ENCODE measurements around the gene TSFM. TPM values are rescaled to one million over a fixed set of nuclear protein-coding genes. Genes with fewer than 3 reads are reported as not detected.
A peak's percentile ranks its signal among the peaks of the same experiment; 100 is the strongest.

TSFM gene
- total and polyA plus RNA-seq, 2 of the 13 experiments (the other 11 are each of a cell fraction or from before 2014, with no cell fraction given), result 29.8 to 68.3 TPM

DNA sequence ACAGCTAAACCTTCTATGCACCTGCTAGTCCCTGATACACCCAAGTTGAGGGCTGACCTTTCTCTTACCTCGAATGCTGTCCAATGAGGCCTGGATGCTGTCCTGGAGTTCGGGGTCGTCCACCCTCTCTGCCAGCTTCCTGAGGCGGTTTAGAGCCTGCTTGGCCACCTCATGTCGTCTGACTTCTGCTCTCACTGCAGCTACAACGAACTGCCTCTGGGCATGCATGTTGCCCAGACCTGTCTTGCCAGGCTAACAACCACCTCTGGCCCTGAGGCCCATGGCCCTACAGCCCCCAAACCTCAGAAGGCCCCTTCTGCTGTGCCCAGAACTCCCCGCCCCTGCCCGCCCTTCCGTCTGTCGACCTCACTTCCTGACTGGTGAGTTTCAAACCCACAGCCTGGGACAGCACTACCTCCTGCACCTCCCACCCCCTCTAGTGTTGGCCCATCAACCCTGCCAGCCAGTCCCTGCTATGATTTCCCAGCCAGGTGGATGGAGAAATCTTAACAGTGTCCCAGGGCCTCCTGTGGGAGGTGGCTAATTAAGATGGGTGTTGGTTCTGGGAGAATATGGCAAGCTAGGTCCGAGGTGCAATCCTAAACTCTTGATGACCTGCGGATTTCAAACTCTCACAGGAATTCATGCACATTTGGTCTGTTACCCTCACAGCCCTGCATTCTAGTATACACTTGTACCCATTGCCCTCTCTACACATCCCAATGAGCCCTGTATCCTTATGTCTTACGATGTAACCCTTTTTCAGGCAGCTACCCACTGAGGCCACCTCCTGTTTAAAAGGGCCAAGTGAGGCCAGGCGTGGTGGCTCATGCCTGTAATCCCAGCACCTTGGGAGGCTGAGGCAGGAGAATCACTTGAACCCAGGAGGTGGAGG is 40.5 kb upstream of the TSFM start (continued):
- TF ChIP-seq, protein P1, sequence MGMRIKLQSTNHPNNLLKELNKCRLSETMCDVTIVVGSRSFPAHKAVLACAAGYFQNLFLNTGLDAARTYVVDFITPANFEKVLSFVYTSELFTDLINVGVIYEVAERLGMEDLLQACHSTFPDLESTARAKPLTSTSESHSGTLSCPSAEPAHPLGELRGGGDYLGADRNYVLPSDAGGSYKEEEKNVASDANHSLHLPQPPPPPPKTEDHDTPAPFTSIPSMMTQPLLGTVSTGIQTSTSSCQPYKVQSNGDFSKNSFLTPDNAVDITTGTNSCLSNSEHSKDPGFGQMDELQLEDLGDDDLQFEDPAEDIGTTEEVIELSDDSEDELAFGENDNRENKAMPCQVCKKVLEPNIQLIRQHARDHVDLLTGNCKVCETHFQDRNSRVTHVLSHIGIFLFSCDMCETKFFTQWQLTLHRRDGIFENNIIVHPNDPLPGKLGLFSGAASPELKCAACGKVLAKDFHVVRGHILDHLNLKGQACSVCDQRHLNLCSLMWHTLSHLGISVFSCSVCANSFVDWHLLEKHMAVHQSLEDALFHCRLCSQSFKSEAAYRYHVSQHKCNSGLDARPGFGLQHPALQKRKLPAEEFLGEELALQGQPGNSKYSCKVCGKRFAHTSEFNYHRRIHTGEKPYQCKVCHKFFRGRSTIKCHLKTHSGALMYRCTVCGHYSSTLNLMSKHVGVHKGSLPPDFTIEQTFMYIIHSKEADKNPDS (CRISPR knock-in tag; IDR thresholded peaks at IDR 0.05), result no peak
- TF ChIP-seq, protein P2, sequence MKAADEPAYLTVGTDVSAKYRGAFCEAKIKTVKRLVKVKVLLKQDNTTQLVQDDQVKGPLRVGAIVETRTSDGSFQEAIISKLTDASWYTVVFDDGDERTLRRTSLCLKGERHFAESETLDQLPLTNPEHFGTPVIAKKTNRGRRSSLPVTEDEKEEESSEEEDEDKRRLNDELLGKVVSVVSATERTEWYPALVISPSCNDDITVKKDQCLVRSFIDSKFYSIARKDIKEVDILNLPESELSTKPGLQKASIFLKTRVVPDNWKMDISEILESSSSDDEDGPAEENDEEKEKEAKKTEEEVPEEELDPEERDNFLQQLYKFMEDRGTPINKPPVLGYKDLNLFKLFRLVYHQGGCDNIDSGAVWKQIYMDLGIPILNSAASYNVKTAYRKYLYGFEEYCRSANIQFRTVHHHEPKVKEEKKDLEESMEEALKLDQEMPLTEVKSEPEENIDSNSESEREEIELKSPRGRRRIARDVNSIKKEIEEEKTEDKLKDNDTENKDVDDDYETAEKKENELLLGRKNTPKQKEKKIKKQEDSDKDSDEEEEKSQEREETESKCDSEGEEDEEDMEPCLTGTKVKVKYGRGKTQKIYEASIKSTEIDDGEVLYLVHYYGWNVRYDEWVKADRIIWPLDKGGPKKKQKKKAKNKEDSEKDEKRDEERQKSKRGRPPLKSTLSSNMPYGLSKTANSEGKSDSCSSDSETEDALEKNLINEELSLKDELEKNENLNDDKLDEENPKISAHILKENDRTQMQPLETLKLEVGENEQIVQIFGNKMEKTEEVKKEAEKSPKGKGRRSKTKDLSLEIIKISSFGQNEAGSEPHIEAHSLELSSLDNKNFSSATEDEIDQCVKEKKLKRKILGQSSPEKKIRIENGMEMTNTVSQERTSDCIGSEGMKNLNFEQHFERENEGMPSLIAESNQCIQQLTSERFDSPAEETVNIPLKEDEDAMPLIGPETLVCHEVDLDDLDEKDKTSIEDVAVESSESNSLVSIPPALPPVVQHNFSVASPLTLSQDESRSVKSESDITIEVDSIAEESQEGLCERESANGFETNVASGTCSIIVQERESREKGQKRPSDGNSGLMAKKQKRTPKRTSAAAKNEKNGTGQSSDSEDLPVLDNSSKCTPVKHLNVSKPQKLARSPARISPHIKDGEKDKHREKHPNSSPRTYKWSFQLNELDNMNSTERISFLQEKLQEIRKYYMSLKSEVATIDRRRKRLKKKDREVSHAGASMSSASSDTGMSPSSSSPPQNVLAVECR (CRISPR knock-in tag; IDR thresholded peaks at IDR 0.05; ENCODE audit: borderline replicate concordance), result peak; percentile 20; the same call in 1 of the 2 replicates
- TF ChIP-seq, protein P3, sequence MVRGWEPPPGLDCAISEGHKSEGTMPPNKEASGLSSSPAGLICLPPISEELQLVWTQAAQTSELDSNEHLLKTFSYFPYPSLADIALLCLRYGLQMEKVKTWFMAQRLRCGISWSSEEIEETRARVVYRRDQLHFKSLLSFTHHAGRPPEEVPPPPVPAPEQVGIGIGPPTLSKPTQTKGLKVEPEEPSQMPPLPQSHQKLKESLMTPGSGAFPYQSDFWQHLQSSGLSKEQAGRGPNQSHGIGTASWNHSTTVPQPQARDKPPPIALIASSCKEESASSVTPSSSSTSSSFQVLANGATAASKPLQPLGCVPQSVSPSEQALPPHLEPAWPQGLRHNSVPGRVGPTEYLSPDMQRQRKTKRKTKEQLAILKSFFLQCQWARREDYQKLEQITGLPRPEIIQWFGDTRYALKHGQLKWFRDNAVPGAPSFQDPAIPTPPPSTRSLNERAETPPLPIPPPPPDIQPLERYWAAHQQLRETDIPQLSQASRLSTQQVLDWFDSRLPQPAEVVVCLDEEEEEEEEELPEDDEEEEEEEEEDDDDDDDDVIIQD (CRISPR knock-in tag; IDR thresholded peaks at IDR 0.05; ENCODE audit: low read depth), result no peak
- TF ChIP-seq XBP1 (CRISPR knock-in tag; IDR thresholded peaks at IDR 0.05), result no peak
- no peak for TF ChIP-seq ZEB1 (IDR thresholded peaks at IDR 0.05; ENCODE audit: insufficient replicate concordance, low read depth)
- TF ChIP-seq, protein P4, sequence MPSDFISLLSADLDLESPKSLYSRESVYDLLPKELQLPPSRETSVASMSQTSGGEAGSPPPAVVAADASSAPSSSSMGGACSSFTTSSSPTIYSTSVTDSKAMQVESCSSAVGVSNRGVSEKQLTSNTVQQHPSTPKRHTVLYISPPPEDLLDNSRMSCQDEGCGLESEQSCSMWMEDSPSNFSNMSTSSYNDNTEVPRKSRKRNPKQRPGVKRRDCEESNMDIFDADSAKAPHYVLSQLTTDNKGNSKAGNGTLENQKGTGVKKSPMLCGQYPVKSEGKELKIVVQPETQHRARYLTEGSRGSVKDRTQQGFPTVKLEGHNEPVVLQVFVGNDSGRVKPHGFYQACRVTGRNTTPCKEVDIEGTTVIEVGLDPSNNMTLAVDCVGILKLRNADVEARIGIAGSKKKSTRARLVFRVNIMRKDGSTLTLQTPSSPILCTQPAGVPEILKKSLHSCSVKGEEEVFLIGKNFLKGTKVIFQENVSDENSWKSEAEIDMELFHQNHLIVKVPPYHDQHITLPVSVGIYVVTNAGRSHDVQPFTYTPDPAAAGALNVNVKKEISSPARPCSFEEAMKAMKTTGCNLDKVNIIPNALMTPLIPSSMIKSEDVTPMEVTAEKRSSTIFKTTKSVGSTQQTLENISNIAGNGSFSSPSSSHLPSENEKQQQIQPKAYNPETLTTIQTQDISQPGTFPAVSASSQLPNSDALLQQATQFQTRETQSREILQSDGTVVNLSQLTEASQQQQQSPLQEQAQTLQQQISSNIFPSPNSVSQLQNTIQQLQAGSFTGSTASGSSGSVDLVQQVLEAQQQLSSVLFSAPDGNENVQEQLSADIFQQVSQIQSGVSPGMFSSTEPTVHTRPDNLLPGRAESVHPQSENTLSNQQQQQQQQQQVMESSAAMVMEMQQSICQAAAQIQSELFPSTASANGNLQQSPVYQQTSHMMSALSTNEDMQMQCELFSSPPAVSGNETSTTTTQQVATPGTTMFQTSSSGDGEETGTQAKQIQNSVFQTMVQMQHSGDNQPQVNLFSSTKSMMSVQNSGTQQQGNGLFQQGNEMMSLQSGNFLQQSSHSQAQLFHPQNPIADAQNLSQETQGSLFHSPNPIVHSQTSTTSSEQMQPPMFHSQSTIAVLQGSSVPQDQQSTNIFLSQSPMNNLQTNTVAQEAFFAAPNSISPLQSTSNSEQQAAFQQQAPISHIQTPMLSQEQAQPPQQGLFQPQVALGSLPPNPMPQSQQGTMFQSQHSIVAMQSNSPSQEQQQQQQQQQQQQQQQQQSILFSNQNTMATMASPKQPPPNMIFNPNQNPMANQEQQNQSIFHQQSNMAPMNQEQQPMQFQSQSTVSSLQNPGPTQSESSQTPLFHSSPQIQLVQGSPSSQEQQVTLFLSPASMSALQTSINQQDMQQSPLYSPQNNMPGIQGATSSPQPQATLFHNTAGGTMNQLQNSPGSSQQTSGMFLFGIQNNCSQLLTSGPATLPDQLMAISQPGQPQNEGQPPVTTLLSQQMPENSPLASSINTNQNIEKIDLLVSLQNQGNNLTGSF (CRISPR knock-in tag; IDR thresholded peaks at IDR 0.05), result no peak
- no peak for TF ChIP-seq RXRB (CRISPR knock-in tag; IDR thresholded peaks at IDR 0.05; ENCODE audit: borderline replicate concordance)
- no peak for TF ChIP-seq ZNF543 (CRISPR knock-in tag; IDR thresholded peaks at IDR 0.05)
- TF ChIP-seq HDAC1 (CRISPR knock-in tag; IDR thresholded peaks at IDR 0.05), result no peak
- TF ChIP-seq ZNF317 (CRISPR knock-in tag; IDR thresholded peaks at IDR 0.05), result no peak
- peak; percentile 29; the same call in 1 of the 2 replicates for TF ChIP-seq ZFX (CRISPR knock-in tag; IDR thresholded peaks at IDR 0.05; ENCODE audit: low read depth)
- no peak for TF ChIP-seq SMYD3 (CRISPR knock-in tag; IDR thresholded peaks at IDR 0.05)
- no peak for TF ChIP-seq ZSCAN22 (CRISPR knock-in tag; IDR thresholded peaks at IDR 0.05)
- TF ChIP-seq, protein P5, sequence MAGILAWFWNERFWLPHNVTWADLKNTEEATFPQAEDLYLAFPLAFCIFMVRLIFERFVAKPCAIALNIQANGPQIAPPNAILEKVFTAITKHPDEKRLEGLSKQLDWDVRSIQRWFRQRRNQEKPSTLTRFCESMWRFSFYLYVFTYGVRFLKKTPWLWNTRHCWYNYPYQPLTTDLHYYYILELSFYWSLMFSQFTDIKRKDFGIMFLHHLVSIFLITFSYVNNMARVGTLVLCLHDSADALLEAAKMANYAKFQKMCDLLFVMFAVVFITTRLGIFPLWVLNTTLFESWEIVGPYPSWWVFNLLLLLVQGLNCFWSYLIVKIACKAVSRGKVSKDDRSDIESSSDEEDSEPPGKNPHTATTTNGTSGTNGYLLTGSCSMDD (CRISPR knock-in tag; IDR thresholded peaks at IDR 0.05), result no peak
